DND-41 (cell line): ENCODE data around the gene NUBPL.
"Not testable (repeated sequence)": the region's sequence is repeated elsewhere in the genome, so short reads cannot be mapped to it uniquely, and the experiment has no call there.

Experiments used
- ATAC-seq: fragments of 200-7000 bp; cut with Tn5 transposase; 3 replicates; pipeline ENCODE4 v1.9.1; 2021; ENCODE audit warnings: low read depth; ENCODE audit not compliant: insufficient read depth
- DNase-seq: peaks from one replicate; pipeline ENCODE4 v3.0.0-alpha.2; 2020
- H2AFZ ChIP-seq: 2 replicates; pipeline ENCODE4 v1.6.0; 2012; ENCODE audit warnings: low read depth, low read length
- H3K27ac ChIP-seq: 2 replicates; pipeline ENCODE4 v1.5.1; 2012; ENCODE audit warnings: low read length, inconsistent platforms
- H3K27me3 ChIP-seq: fragments of 200-600 bp; sonication (generic); 2 replicates; pipeline ENCODE4 v1.6.0; 2012; ENCODE audit warnings: low read length, mild to moderate bottlenecking, inconsistent platforms; ENCODE audit not compliant: insufficient read depth, poor library complexity
- H3K36me3 ChIP-seq: 2 replicates; pipeline ENCODE4 v1.5.1; 2012; ENCODE audit warnings: low read length, inconsistent platforms; ENCODE audit not compliant: insufficient read depth
- H3K4me1 ChIP-seq: 2 replicates; pipeline ENCODE4 v1.5.1; 2012; ENCODE audit warnings: mild to moderate bottlenecking, low read length; ENCODE audit not compliant: insufficient read depth
- H3K4me2 ChIP-seq: 2 replicates; pipeline ENCODE4 v1.6.0; 2012; ENCODE audit warnings: mild to moderate bottlenecking, moderate library complexity, low read length, inconsistent platforms; ENCODE audit not compliant: insufficient read depth
- H3K4me3 ChIP-seq, 2 experiments: fragments of 200-600 bp in 1 of 2; shearing (Covaris generic) in 1 of 2; 2 replicates each; pipeline ENCODE4 v1.5.1; 2012 to 2016; ENCODE audit warnings: inconsistent platforms in 2 of 2, low read length in 2 of 2, mild to moderate bottlenecking in 2 of 2, low read depth in 1 of 2, moderate library complexity in 1 of 2
- H3K79me2 ChIP-seq: 2 replicates; pipeline ENCODE4 v1.6.0; 2012; ENCODE audit warnings: low read length, inconsistent platforms; ENCODE audit not compliant: insufficient read depth
- H3K9ac ChIP-seq: 2 replicates; pipeline ENCODE4 v1.6.0; 2012; ENCODE audit warnings: low read depth, mild to moderate bottlenecking, inconsistent platforms, low read length, moderate library complexity
- H3K9me3 ChIP-seq: 2 replicates; pipeline ENCODE4 v1.5.1; 2012; ENCODE audit warnings: low read length, moderate library complexity, mild to moderate bottlenecking, inconsistent platforms; ENCODE audit not compliant: insufficient read depth, severe bottlenecking
- H4K20me1 ChIP-seq: 2 replicates; pipeline ENCODE4 v1.6.0; 2012; ENCODE audit warnings: low read length; ENCODE audit not compliant: insufficient read depth
- CTCF ChIP-seq: IDR thresholded peaks from 2 replicates; pipeline ENCODE4 v1.5.1; 2012; ENCODE audit warnings: borderline replicate concordance, low read length, moderate library complexity, mild to moderate bottlenecking; ENCODE audit not compliant: poor library complexity, severe bottlenecking; ENCODE audit errors: extremely low read depth
- EZH2 ChIP-seq: IDR thresholded peaks from 3 replicates; pipeline ENCODE4 v1.6.1; 2012; ENCODE audit warnings: borderline replicate concordance, low read depth, mild to moderate bottlenecking, moderate library complexity, low read length, inconsistent platforms; ENCODE audit not compliant: severe bottlenecking

Gene NUBPL

GRCh38 chr14:31785574-31785973 lies 224.4 kb downstream of the NUBPL start:
- H3K79me2 ChIP-seq = no peaks in the 10 kb centered on the region

GRCh38 chr14:31787377-31787776 lies 226.2 kb downstream of the NUBPL start:
- no peak overlapping the region for H3K27ac ChIP-seq
- H3K9me3 ChIP-seq = no peaks in the 10 kb centered on the region
- ATAC-seq = no peak
- no peaks in the 10 kb centered on the region for H3K27me3 ChIP-seq
- no peak overlapping the region for H2AFZ ChIP-seq
- no peaks in the 10 kb centered on the region for H3K4me1 ChIP-seq
- H3K4me3 ChIP-seq = no peak overlapping the region
- H3K36me3 ChIP-seq = no peaks in the 10 kb centered on the region
- no peaks in the 10 kb centered on the region for H3K79me2 ChIP-seq
- no peak for DNase-seq
- H4K20me1 ChIP-seq = no peaks in the 10 kb centered on the region
- H3K9ac ChIP-seq = no peak overlapping the region
- TF ChIP-seq CTCF = no peak
- TF ChIP-seq EZH2 = no peak
- no peak overlapping the region for H3K4me2 ChIP-seq

More at GRCh38 chr14:31785574-31785973, 224.4 kb downstream of the NUBPL start:
- H3K27ac ChIP-seq = no peak overlapping the region
- no peak overlapping the region for H3K9ac ChIP-seq
- no peaks in the 10 kb centered on the region for H3K27me3 ChIP-seq
- TF ChIP-seq CTCF (no peak), EZH2 (no peak)
- no peaks in the 10 kb centered on the region for H4K20me1 ChIP-seq
- no peak overlapping the region for H3K4me2 ChIP-seq
- H3K4me1 ChIP-seq = no peaks in the 10 kb centered on the region
- H2AFZ ChIP-seq = no peak overlapping the region
- ATAC-seq (no peak), DNase-seq (no peak)
- H3K36me3 ChIP-seq = no peaks in the 10 kb centered on the region
- H3K9me3 ChIP-seq = peaks cover 16% of the 10 kb centered on the region
- no peak overlapping the region for H3K4me3 ChIP-seq

- ATAC-seq (no peak), DNase-seq (no peak)
- Histone ChIP-seq H3K4me1 (no peaks in the 10 kb centered on the region), H3K27me3 (no peaks in the 10 kb centered on the region), H3K79me2 (no peaks in the 10 kb centered on the region), H3K4me2 (no peak overlapping the region), H4K20me1 (no peaks in the 10 kb centered on the region), H3K4me3 (no peak overlapping the region), H3K9me3 (no peaks in the 10 kb centered on the region), H3K9ac (no peak overlapping the region), H2AFZ (no peak overlapping the region), H3K27ac (no peak overlapping the region), H3K36me3 (no peaks in the 10 kb centered on the region)
- TF ChIP-seq EZH2 (no peak), CTCF (no peak)
Measured at GRCh38 chr14:31788340-31788739, 227.1 kb downstream of the NUBPL start.

GRCh38 chr14:31792726-31793125 lies 231.5 kb downstream of the NUBPL start:
- Histone ChIP-seq H3K4me3 (no peak overlapping the region), H3K27me3 (no peaks in the 10 kb centered on the region), H3K9ac (no peak overlapping the region), H4K20me1 (no peaks in the 10 kb centered on the region), H3K27ac (no peak overlapping the region), H3K4me2 (no peak overlapping the region), H3K36me3 (no peaks in the 10 kb centered on the region), H3K79me2 (no peaks in the 10 kb centered on the region), H3K9me3 (no peaks in the 10 kb centered on the region), H3K4me1 (no peaks in the 10 kb centered on the region), H2AFZ (no peak overlapping the region)
- TF ChIP-seq CTCF (no peak), EZH2 (no peak)
- ATAC-seq = no peak
- DNase-seq = no peak

GRCh38 chr14:31797946-31798345 lies 236.7 kb downstream of the NUBPL start:
- not testable (repeated sequence) for H3K27me3 ChIP-seq, H3K9me3 ChIP-seq, DNase-seq

More at GRCh38 chr14:31797946-31798345, 236.7 kb downstream of the NUBPL start:
- not testable (repeated sequence) for H2AFZ ChIP-seq, H3K4me1 ChIP-seq, H3K36me3 ChIP-seq, H3K4me3 ChIP-seq, H3K4me2 ChIP-seq, H4K20me1 ChIP-seq, H3K27ac ChIP-seq, H3K79me2 ChIP-seq, ATAC-seq, H3K9ac ChIP-seq
